GM12891 (cell line): ENCODE measurements around the gene ARHGAP6.

Experiments
- POLR2A ChIP-seq: IDR thresholded peaks from 2 replicates; pipeline ENCODE4 v1.6.1; 2011; ENCODE audit warnings: low read depth, low read length, control low read depth
- POLR2AphosphoS5 ChIP-seq: IDR thresholded peaks from 2 replicates; pipeline ENCODE4 v1.6.1; 2011; ENCODE audit warnings: low read depth, low read length, control low read depth
- POU2F2 ChIP-seq: IDR thresholded peaks from 2 replicates; pipeline ENCODE4 v1.6.1; 2011; ENCODE audit warnings: low read depth, mild to moderate bottlenecking, control low read depth, low read length, moderate library complexity
- SPI1 ChIP-seq: IDR thresholded peaks from 2 replicates; pipeline ENCODE4 v1.6.1; 2011; ENCODE audit warnings: low read depth, low read length, control low read depth
- TAF1 ChIP-seq: IDR thresholded peaks from 2 replicates; pipeline ENCODE4 v1.6.1; 2011; ENCODE audit warnings: low read depth, low read length, control low read depth

GRCh38 chrX:11347300-11347699 is 318.4 kb downstream of the ARHGAP6 start:
- no peak for TF ChIP-seq POLR2A
- TF ChIP-seq TAF1 = no peak
- no peak for TF ChIP-seq POLR2AphosphoS5
- no peak for TF ChIP-seq SPI1
- TF ChIP-seq POU2F2 = no peak
